Endothelial cell of umbilical vein (primary cell): ENCODE data around the gene IGSF23.

Source experiments
- CTCF ChIP-seq, 2 donors: IDR thresholded peaks; 1 replicate in 1 of 2; 2 replicates in 1 of 2; pipeline ENCODE4 v1.5.1; 2011; ENCODE audit warnings: low read length in 2 of 2, mild to moderate bottlenecking in 2 of 2, moderate library complexity in 2 of 2, control low read depth in 1 of 2, inconsistent platforms in 1 of 2, low read depth in 1 of 2; ENCODE audit not compliant: insufficient read depth in 1 of 2; ENCODE audit errors: extremely low read depth in 1 of 2
- MYC ChIP-seq: IDR thresholded peaks from one replicate; pipeline ENCODE4 v1.6.1; 2011; ENCODE audit warnings: mild to moderate bottlenecking, low read depth, low read length

- TF ChIP-seq CTCF (IDR thresholded peaks at IDR 0.05; ENCODE audit: extremely low read depth in 1 of 2, insufficient read depth in 1 of 2, low read depth in 1 of 2, low read length in 2 of 2) = no peak
- TF ChIP-seq MYC = no peak
Observed at GRCh38 chr19:44668985-44669764, 55.8 kb downstream of the IGSF23 start.
